Stomach (tissue), 4 donors: ENCODE data around the gene ANAPC10.

ENCODE experiments used
- CTCF ChIP-seq, 7 experiments: fragments of 450-650 bp in 4 of 7; fragments of 200-600 bp in 3 of 7; sonication (generic) in 3 of 7; IDR thresholded peaks; one replicate each; pipeline ENCODE4 v1.5.1; 2016 to 2019; ENCODE audit warnings: antibody characterized with exemption in 7 of 7, control low read depth in 2 of 7, mild to moderate bottlenecking in 1 of 7
- EP300 ChIP-seq: sonication (generic); formaldehyde crosslinking; IDR thresholded peaks from one replicate; pipeline ENCODE4 v1.6.1; 2017; ENCODE audit warnings: antibody characterized with exemption
- POLR2A ChIP-seq, 4 donors: fragments of 450-650 bp; IDR thresholded peaks; one replicate each; pipeline ENCODE4 v1.6.1; 2016; ENCODE audit warnings: antibody characterized with exemption in 4 of 4, control low read depth in 2 of 4, mild to moderate bottlenecking in 1 of 4, moderate library complexity in 1 of 4
- POLR2AphosphoS5 ChIP-seq, 3 donors: sonication (generic); formaldehyde crosslinking; IDR thresholded peaks; one replicate each; pipeline ENCODE4 v1.6.1; 2016; ENCODE audit warnings: antibody characterized with exemption in 3 of 3

GRCh38 chr4:145130788-145131399, 32.9 kb upstream of the ANAPC10 start:
- TF ChIP-seq CTCF (IDR thresholded peaks at IDR 0.05) = no peak
- no peak for TF ChIP-seq POLR2AphosphoS5 (IDR thresholded peaks at IDR 0.05)
- TF ChIP-seq POLR2A (IDR thresholded peaks at IDR 0.05) = no peak
- TF ChIP-seq EP300 = no peak
